A375 (cell line): ENCODE measurements around the gene MPP3. TPM values are rescaled to one million over a fixed set of nuclear protein-coding genes. Genes with fewer than 3 reads are reported as not detected.

ENCODE experiments used
- total RNA-seq: library from RNA; depleted of rRNA; stranded (reverse); fragments of >200 nt; shearing (Covaris generic); gene quantifications from 2 replicates; pipeline ENCODE4 v1.2.3, GENCODE V29; 2014; rRNA removed

The MPP3 gene
- total RNA-seq = 12.7 and 19.9 TPM in 2 replicates

GRCh38 chr17:43832976-43833829, at the start of gene MPP3:
Gene MPP3 (minus strand): TSS chr17:43833146. CDS start chr17:43831906, 1,240 bp downstream.

GRCh38 chr17:43846963-43847371, 14.0 kb upstream of the MPP3 start, which contains the start of gene CD300LG:
Gene CD300LG (plus strand): TSS chr17:43847176. CDS start chr17:43847217, 41 bp downstream.

GRCh38 chr17:43780135-43780534, 52.8 kb downstream of the MPP3 start, which contains the start of gene CFAP97D1:
Gene CFAP97D1 (plus strand): TSS chr17:43780435. CDS start chr17:43780463, 28 bp downstream.

GRCh38 chr17:43778337-43779144, 54.4 kb downstream of the MPP3 start, which contains the start of gene DUSP3:
Gene DUSP3 (minus strand): TSS chr17:43778977. CDS start chr17:43778924, 53 bp downstream.

GRCh38 chr17:43758497-43759174, 74.3 kb downstream of the MPP3 start, which contains the start of gene SOST:
Gene SOST (minus strand): TSS chr17:43758791. CDS start chr17:43758741, 50 bp downstream.

Other genes with a start within 250 kb of the MPP3 start
- gene MEOX1, start 171.2 kb downstream of the MPP3 start, total RNA-seq = not detected in 2 replicates
- not detected in 2 replicates for gene SOST, start 74.4 kb downstream of the MPP3 start, total RNA-seq
- gene DUSP3, start 54.2 kb downstream of the MPP3 start, total RNA-seq = 19.1 and 20.7 TPM in 2 replicates
- not detected in 2 replicates for gene CFAP97D1, start 52.7 kb downstream of the MPP3 start, total RNA-seq
- gene CD300LG, start 14.0 kb upstream of the MPP3 start, total RNA-seq = not detected in 2 replicates
- gene MPP2, start 74.4 kb upstream of the MPP3 start, total RNA-seq = 3.6 and 5.7 TPM in 2 replicates
- not detected in 2 replicates for gene PPY, start 109.3 kb upstream of the MPP3 start, total RNA-seq
- not detected in 2 replicates for gene PYY, start 120.8 kb upstream of the MPP3 start, total RNA-seq
- 0.96 and 0.98 TPM in 2 replicates for gene NAGS, start 171.5 kb upstream of the MPP3 start, total RNA-seq
- gene TMEM101, start 181.8 kb upstream of the MPP3 start, total RNA-seq = 56.5 and 61.0 TPM in 2 replicates
- 57.1 and 72.5 TPM in 2 replicates for gene LSM12, start 233.5 kb upstream of the MPP3 start, total RNA-seq
- 67.5 and 80.3 TPM in 2 replicates for gene G6PC3, start 237.6 kb upstream of the MPP3 start, total RNA-seq